HepG2 (cell line): ENCODE results near the gene CRYGS. TPM values are rescaled to one million over a fixed set of nuclear protein-coding genes. Genes with fewer than 3 reads are reported as not detected.

ENCODE experiments used
- ASH2L ChIP-seq: fragments of 300-600, 200-600 bp; sonication (generic); IDR thresholded peaks from 2 replicates; pipeline ENCODE4 v1.7.0; 2017; ENCODE audit warnings: low read depth, mild to moderate bottlenecking, moderate library complexity, mixed read lengths, low read length; ENCODE audit not compliant: insufficient read length
- CBFB ChIP-seq: sonication (generic); formaldehyde crosslinking; IDR thresholded peaks from 2 replicates; pipeline ENCODE4 v1.4.0; 2020; ENCODE audit warnings: missing genetic modification reagents
- ETV6 ChIP-seq: sonication (generic); formaldehyde crosslinking; conservative IDR thresholded peaks from 2 replicates; pipeline ENCODE4 v1.4.0; 2020; ENCODE audit warnings: missing genetic modification reagents
- FOXO1 ChIP-seq: sonication (generic); formaldehyde crosslinking; IDR thresholded peaks from 2 replicates; pipeline ENCODE4 v1.4.0; 2020; ENCODE audit warnings: missing genetic modification reagents
- GATAD2A ChIP-seq: IDR thresholded peaks from 2 replicates; pipeline ENCODE4 v1.6.1; 2016
- HOXA3 ChIP-seq: sonication (generic); formaldehyde crosslinking; IDR thresholded peaks from 2 replicates; pipeline ENCODE4 v1.5.0; 2020; ENCODE audit warnings: missing genetic modification reagents
- MXD1 ChIP-seq: sonication (generic); formaldehyde crosslinking; IDR thresholded peaks from 2 replicates; pipeline ENCODE4 v1.4.0; 2020; ENCODE audit warnings: mild to moderate bottlenecking, missing genetic modification reagents
- MYC ChIP-seq: sonication (generic); formaldehyde crosslinking; IDR thresholded peaks from 2 replicates; pipeline ENCODE4 v1.9.0; 2021; ENCODE audit warnings: missing genetic modification reagents, borderline replicate concordance
- NFYB ChIP-seq: sonication (generic); formaldehyde crosslinking; IDR thresholded peaks from 2 replicates; pipeline ENCODE4 v1.4.0; 2020; ENCODE audit warnings: missing genetic modification reagents
- PRMT3 ChIP-seq: sonication (generic); formaldehyde crosslinking; IDR thresholded peaks from 2 replicates; pipeline ENCODE4 v1.8.1; 2022; ENCODE audit warnings: low read depth, mild to moderate bottlenecking, moderate library complexity, missing genetic modification reagents, borderline replicate concordance
- SIN3B ChIP-seq: fragments of 150-350 bp; IDR thresholded peaks from 2 replicates; pipeline ENCODE4 v1.6.1; 2014; ENCODE audit warnings: low read length
- SMAD3 ChIP-seq: sonication (generic); formaldehyde crosslinking; IDR thresholded peaks from 2 replicates; pipeline ENCODE4 v1.4.0; 2020; ENCODE audit warnings: missing genetic modification reagents
- TOPORS ChIP-seq: sonication (generic); formaldehyde crosslinking; IDR thresholded peaks from 2 replicates; pipeline ENCODE4 v1.8.0; 2023; ENCODE audit warnings: mild to moderate bottlenecking, missing genetic modification reagents
- ZBTB20 ChIP-seq: sonication (generic); formaldehyde crosslinking; IDR thresholded peaks from 2 replicates; pipeline ENCODE4 v1.8.1; 2023; ENCODE audit warnings: missing genetic modification reagents, low read depth, mild to moderate bottlenecking, borderline replicate concordance
- ZBTB39 ChIP-seq: sonication (generic); formaldehyde crosslinking; IDR thresholded peaks from 2 replicates; pipeline ENCODE4 v1.5.0; 2020; ENCODE audit warnings: missing genetic modification reagents
- ZC3H13 ChIP-seq: sonication (generic); formaldehyde crosslinking; IDR thresholded peaks from 2 replicates; pipeline ENCODE4 v1.8.1; 2023; ENCODE audit warnings: mild to moderate bottlenecking, missing genetic modification reagents, moderate library complexity
- ZFY ChIP-seq: sonication (generic); formaldehyde crosslinking; IDR thresholded peaks from 2 replicates; pipeline ENCODE4 v1.4.0; 2020; ENCODE audit warnings: missing genetic modification reagents
- ZNF430 ChIP-seq: sonication (generic); formaldehyde crosslinking; IDR thresholded peaks from 2 replicates; pipeline ENCODE4 v1.9.0; 2021; ENCODE audit warnings: mild to moderate bottlenecking, missing genetic modification reagents
- polyA plus RNA-seq, 8 experiments: library from polyadenylated mRNA; depleted of rRNA in 3 of 8; stranded (reverse) in 7 of 8; unstranded in 1 of 8; fragments of >200 nt; fragmentation: Illumina TruSeq in 4 of 8; extraction: Trizol in 4 of 8; gene quantifications; 2 replicates each; pipeline versions ENCODE4 v1.2.1 to v1.2.3, GENCODE V29; 2011 to 2016; ENCODE audit warnings: low read depth in 4 of 8, missing spikeins in 1 of 8, mixed read lengths in 1 of 8; ENCODE audit not compliant: insufficient read depth in 1 of 8
- total RNA-seq, 5 experiments: library from RNA; depleted of rRNA; stranded (reverse); fragments of >200 nt; fragmentation: Illumina TruSeq; extraction: Trizol; gene quantifications; 2 replicates each; pipeline ENCODE4 v1.2.3, GENCODE V29; 2016; ENCODE audit warnings: low read depth in 1 of 5

Gene CRYGS
- total and polyA plus RNA-seq, 2 of the 13 experiments (the other 11 are each of a cell fraction or from before 2014, with no cell fraction given): 2.1 to 6.7 TPM

GRCh38 chr3:186567072-186567921 lies 23.1 kb upstream of the CRYGS start, which contains the start of gene TBCCD1 (continued):
- TF ChIP-seq ZC3H13 (peak; percentile 40; the same call in 1 of the 2 replicates), NFYB (CRISPR knock-in tag) (peak; percentile 48; the same call in 1 of the 2 replicates), ZBTB20 (0 out of 2 replicates have a peak, but pooled peaks have one; percentile 57), ETV6 (CRISPR knock-in tag) (no peak), ZFY (CRISPR knock-in tag) (peak; percentile 64), GATAD2A (peak; percentile 64), CBFB (CRISPR knock-in tag) (peak; percentile 87; the same call in 1 of the 2 replicates), ZBTB39 (CRISPR knock-in tag) (no peak), TOPORS (peak; percentile 93), MYC (CRISPR knock-in tag) (peak; percentile 37; the same call in 1 of the 2 replicates), ASH2L (peak; percentile 91), ZNF430 (peak; percentile 73; the same call in 1 of the 2 replicates), HOXA3 (peak; percentile 82), SMAD3 (CRISPR knock-in tag) (peak; percentile 74; the same call in 1 of the 2 replicates), FOXO1 (CRISPR knock-in tag) (0 out of 2 replicates have a peak, but pooled peaks have one; percentile 26), PRMT3 (CRISPR knock-in tag) (peak; percentile 71; the same call in 1 of the 2 replicates), SIN3B (peak; percentile 60; the same call in 1 of the 2 replicates), MXD1 (peak; percentile 60; the same call in 1 of the 2 replicates)
